Brain microvascular endothelial cell (primary cell): ENCODE measurements around the gene BCL7A.

Experiments used
- DNase-seq: peaks from one replicate; pipeline ENCODE4 v3.0.0-alpha.2; 2020
- H3K27ac ChIP-seq: fragments of 250-450 bp; sonication (Bioruptor Pico); 2 replicates; pipeline ENCODE4 v1.5.1; 2020; ENCODE audit warnings: mild to moderate bottlenecking, moderate library complexity
- H3K27me3 ChIP-seq: fragments of 250-450 bp; sonication (Bioruptor Pico); replicated peaks from 2 replicates; pipeline ENCODE4 v1.5.1; 2020; ENCODE audit warnings: mild to moderate bottlenecking
- H3K36me3 ChIP-seq: fragments of 250-450 bp; sonication (Bioruptor Pico); replicated peaks from 2 replicates; pipeline ENCODE4 v1.5.1; 2020; ENCODE audit warnings: mild to moderate bottlenecking
- H3K4me3 ChIP-seq: 2 replicates; pipeline ENCODE4 v1.5.1; 2011; ENCODE audit warnings: low read depth, mild to moderate bottlenecking, control low read depth, low read length, moderate library complexity
- CTCF ChIP-seq: IDR thresholded peaks from 2 replicates; pipeline ENCODE4 v1.5.1; 2011; ENCODE audit warnings: low read depth, mild to moderate bottlenecking, moderate library complexity, low read length, control low read depth, inconsistent platforms; ENCODE audit errors: missing control alignments
- in situ Hi-C: cut with HindIII; loops from 2 replicates; pipeline ENCODE4 v1.10.0; 2017; ENCODE audit warnings: low sequenced_read_pairs, low pct_ligation_motif_present

The BCL7A gene

DNA sequence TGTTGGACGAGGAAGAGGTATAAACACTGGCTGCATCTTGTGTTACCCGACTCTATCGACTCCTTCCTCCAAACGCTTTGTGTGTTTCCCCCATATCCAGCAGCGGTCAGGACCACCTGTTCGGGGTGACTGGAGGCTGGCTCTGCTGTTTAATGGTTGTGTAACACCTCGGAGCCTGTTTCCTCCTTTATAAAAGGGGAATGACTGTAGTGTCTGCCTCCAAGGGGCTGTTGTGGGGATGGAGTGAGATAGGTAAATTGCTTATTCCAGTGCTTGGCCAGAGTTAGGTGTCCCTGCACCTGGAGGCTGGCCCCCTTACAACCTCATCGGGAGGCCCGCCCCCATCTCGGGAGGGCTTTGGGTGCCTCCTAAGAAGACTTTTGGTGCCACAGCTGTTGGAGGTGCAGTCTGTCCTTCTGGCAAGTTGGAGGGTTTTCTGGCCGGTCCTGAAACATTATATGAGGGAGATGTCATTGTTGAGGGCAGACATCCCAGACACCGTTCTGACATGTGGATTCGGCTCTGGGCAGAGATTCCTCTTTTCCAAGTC is 57.9 kb downstream of the BCL7A start:
- Histone ChIP-seq H3K27ac (peak overlapping the region; percentile 79), H3K4me3 (peak overlapping the region; percentile 88), H3K27me3 (no peaks in the 10 kb centered on the region), H3K36me3 (peaks cover 7% of the 10 kb centered on the region)
- no peak for DNase-seq
- in situ Hi-C loops, result no loop called here
- no peak for TF ChIP-seq CTCF

- Histone ChIP-seq H3K4me3 (peak overlapping the region; percentile 88), H3K27ac (peak overlapping the region; percentile 79), H3K27me3 (no peaks in the 10 kb centered on the region), H3K36me3 (peaks cover 8% of the 10 kb centered on the region)
- in situ Hi-C loops, result no loop called here
- TF ChIP-seq CTCF, result no peak
- peak; percentile 77 for DNase-seq
Measured at GRCh38 chr12:122080149-122081082, 58.7 kb downstream of the BCL7A start.

- no peak for DNase-seq
- peaks cover 16% of the 10 kb centered on the region for H3K36me3 ChIP-seq
- H3K4me3 ChIP-seq, result peak overlapping the region; percentile 88
- H3K27ac ChIP-seq, result peak overlapping the region; percentile 79
- TF ChIP-seq CTCF, result no peak
- no peaks in the 10 kb centered on the region for H3K27me3 ChIP-seq
- in situ Hi-C loops, result no loop called here
Measured at GRCh38 chr12:122081083-122081696, 59.5 kb downstream of the BCL7A start.

DNA sequence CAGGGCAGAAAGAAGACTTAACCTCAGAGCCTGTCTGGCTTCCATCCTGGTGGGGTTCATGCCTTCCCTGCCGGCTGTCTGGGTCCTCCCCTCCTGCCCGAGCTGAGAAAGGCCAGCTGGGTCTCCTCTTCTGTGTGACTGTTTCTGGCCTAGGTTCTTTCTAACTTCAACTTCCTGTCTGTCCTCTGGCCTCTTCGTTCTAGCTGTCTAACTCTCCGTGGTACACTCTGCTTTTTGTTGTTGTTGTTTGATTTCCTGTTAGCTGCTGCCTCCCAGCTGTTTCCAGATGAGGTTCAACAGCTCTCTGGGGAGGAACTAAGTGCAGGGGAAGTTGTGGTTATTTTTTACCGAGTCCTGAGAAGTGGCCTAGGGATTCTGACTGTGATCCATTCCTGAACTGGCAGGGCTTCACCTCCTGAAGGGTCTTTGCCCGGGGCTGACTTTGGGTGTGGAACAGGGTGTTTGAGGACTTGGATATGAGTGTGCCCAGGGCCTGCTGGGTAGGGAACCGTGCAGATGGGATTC is 60.1 kb downstream of the BCL7A start:
- peaks cover 22% of the 10 kb centered on the region for H3K36me3 ChIP-seq
- in situ Hi-C loops, result no loop called here
- no peaks in the 10 kb centered on the region for H3K27me3 ChIP-seq
- peak overlapping the region; percentile 88 for H3K4me3 ChIP-seq
- DNase-seq, result no peak
- peak overlapping the region; percentile 79 for H3K27ac ChIP-seq
- no peak for TF ChIP-seq CTCF

DNA sequence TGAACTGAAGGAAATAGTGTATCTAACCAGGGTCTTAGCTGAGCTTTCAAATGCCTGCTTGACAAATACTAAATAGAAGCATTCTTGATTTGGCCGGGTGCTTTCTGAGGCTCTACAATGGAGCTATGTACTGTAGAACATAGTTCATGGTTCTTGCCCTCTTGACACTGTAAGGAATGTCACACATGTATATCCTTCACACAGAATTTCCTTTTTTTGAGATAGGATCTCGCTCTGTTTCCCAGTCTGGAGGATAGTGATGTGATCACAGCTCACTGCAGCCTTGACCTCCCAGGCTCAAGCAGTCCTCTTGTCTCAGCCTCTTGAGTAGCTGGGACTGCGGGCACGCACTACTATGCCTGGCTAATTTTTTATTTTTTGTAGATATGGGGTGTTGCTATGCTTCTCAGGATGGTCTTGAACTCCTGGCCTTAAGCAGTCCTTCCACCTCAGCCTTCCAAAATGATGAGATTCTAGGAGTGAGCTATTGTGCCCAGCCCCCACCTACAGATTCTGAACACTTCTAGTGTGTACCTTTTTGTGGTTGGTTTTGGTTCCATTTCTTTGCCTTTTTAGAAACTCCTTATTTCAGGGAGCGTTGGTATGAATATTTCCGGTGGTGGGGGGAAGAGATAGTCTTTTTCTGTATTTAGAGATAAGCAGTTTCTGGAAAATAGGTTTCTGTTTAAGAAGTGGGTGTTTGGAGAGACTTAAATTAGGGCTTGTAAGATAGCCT is 61.1 kb downstream of the BCL7A start:
- TF ChIP-seq CTCF, result no peak
- in situ Hi-C loops, result no loop called here
- H3K4me3 ChIP-seq, result no peak overlapping the region
- no peak for DNase-seq
- H3K36me3 ChIP-seq, result peaks cover 25% of the 10 kb centered on the region
- H3K27me3 ChIP-seq, result no peaks in the 10 kb centered on the region
- H3K27ac ChIP-seq, result no peak overlapping the region
